Activated CD4-positive, alpha-beta T cell treated with anti-CD3 and anti-CD28 coated beads, Interleukin-2, Interleukin-6, amounts not matched to agents 100 ng/mL and 50 ng/mL, durations not matched to agents 16 hours and 8 hours (primary cell): Measurements from ENCODE around the gene GDPD4.

Experiments used
- DNase-seq: peaks from one replicate; pipeline ENCODE4 v3.0.0-alpha.2; 2020

Gene GDPD4

GRCh38 chr11:77170107-77170506 is 131.4 kb downstream of the GDPD4 start:
- no peak for DNase-seq

- no peak for DNase-seq
These were observed 133.7 kb downstream of the GDPD4 start for GRCh38 chr11:77167791-77168190.

- no peak for DNase-seq
These were observed 134.3 kb downstream of the GDPD4 start for GRCh38 chr11:77167111-77167626.
